DMS 273 (cell line): ENCODE results near the gene AOPEP.

ENCODE experiments used
- DNase-seq: peaks from one replicate; lab custom pipeline; 2025; ENCODE audit not compliant: unreplicated experiment; lab: John Stamatoyannopoulos, UW

AOPEP gene

DNA sequence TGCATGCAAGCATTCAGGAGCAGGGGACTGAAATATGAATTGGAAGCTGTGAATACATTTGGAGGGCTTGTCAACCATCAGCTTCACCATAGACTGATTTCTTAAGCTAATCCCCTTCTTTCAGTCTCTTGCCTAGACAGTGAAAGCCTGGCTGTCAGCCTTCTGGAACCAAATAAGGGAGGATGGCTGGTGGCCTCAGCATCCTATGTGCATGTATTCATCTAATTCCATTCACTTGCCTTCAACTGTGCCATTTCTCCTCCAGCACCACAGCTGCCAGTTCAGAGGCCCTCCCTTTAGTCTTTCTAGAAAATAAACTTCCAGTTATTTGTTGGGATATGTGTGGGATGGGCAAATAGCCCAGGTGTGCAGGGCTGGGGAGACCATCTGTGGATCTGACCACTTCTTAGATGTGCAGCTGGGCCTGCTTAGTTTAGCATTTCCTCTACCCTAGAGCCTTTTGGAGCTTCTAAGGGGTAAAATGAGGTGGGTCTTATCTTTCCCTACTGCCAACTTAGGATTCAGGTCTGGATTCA lies 62.1 kb downstream of the AOPEP start:
- DNase-seq, result no peak

GRCh38 chr9:94791435-94791834 lies 64.9 kb downstream of the AOPEP start:
- no peak for DNase-seq

DNA sequence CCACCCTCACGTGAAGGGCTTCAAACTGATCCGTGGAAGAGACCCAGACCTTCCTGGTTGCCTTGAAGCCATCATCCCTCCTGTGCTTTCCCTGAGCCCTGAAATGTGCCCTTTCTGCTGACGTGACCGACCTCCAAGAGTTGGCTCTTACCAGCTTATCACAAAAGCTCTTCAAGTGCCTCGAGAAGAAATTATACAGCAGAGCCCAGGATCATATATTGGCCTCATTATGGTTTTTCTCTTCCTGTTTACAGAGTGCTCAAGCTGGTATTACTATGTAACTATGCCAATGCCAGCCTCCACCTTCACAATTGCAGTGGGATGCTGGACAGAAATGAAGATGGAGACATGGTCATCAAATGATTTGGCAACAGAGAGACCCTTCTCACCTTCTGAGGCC lies 66.0 kb downstream of the AOPEP start:
- DNase-seq, result no peak

DNA sequence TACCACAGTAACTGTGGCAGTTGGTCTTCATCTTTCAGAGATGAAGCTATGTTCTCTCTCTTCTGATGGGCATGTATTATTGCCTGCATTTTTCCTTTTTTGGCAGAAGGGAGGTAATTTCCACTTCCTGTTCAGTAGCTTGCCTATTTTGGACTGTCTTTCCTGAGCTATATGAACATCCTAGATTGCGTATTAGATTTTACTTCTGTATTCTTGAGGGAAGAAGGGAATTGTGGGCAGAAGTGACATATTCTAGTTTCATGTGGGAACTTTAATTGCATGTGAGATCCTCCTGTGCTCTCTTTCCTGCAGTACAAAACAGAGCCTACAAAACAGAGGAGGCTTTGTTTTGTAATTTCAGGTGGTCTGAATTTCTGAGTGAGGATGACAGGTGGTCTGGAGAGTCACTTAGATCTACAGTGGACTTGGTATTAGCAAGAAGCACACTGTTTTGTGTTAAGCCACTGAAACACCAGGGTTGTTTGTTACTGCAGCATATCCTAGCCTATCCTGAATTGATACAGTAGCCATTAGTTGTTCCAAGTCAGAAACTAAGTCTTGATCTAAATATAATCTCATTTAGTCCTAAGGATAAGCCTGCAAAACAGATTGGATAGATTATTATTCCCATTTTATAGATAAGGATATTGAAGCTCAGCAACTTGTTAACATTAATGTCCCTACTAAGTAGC lies 68.1 kb downstream of the AOPEP start:
- DNase-seq, result no peak

GRCh38 chr9:94796687-94797086 lies 70.2 kb downstream of the AOPEP start:
- no peak for DNase-seq

GRCh38 chr9:94798201-94798600 lies 71.7 kb downstream of the AOPEP start:
- DNase-seq, result no peak

GRCh38 chr9:94798708-94799107 lies 72.2 kb downstream of the AOPEP start:
- DNase-seq, result no peak

DNA sequence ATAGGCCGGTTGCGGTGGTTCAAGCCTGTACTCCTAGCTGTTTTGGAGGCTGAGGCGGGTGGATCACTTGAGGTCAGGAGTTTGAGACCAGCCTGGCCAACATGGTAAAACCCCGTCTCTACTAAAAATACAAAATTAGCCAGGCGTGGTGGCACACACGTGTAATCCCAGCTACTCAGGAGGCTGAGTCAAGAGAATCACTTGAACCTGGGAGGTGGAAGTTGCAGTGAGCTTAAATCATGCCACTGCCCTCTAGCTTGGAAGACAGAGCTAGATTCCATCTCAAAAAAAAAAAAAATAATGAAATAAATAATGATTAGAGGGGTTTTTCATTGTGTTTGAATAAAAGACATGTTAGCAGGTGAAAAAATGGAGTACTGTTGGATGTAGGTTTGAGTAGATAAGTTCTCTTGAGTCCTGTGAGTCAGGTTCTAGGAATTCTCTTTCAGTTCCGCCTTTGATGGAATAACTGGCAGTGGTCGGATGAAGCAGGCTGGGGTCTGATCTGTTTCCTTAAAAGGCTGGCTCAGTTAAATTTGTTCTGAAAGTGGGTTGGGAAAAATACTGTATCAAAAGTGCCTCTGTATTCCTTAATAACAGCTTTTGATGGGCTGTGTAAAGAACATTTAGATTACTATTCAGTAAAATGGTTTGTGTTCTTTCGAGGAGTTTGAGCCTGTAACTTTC lies 73.2 kb downstream of the AOPEP start:
- DNase-seq, result no peak

DNA sequence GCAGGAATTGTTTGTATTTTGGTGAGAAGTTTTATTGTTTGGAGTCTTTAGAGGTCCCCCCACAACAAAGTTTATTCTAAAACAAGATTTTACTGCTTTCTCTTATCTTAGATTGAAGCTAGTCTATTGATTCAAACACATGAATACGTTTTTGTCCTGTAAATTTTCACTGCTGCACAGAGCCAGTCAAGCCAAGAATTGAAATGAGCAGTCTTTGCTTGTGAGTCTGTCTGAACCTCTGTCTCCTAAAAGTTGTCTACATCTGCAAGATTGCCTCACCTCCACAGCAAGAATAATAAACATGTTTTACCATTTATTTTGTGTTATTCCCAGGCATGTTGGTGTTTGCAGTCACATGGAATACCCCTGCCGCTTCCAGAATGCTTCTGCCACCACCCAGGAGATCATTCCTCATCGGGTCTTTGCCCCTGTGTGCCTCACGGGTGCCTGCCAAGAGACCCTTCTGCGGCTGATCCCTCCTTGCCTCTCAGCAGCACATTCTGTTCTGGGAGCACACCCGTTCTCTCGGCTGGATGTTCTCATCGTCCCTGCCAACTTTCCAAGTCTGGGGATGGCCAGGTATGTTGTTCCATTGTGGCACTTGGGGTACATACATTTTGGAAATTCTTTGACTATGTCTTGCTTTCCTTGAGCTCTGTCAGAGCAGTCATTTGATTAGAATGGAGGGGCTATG lies 74.1 kb downstream of the AOPEP start:
- no peak for DNase-seq

DNA sequence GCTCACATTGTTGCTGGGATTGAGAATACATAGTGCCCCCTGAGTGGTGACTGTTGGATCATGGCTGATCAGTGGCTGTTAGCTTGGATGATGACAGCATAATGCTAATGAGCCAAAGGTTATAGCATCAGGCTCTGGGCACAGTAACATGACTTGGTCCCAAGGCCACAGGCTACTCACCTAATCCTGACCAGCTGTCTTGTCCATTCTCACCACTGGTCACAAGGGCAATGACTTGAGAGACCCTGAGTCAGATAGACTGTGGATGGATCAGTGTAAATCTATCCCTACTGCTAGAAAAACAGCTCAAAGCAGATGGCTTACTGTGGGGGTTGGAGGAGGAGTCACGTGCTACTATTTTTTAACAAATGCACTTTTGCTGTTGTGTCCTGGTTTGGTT lies 74.7 kb downstream of the AOPEP start:
- DNase-seq, result peak; percentile 46

DNA sequence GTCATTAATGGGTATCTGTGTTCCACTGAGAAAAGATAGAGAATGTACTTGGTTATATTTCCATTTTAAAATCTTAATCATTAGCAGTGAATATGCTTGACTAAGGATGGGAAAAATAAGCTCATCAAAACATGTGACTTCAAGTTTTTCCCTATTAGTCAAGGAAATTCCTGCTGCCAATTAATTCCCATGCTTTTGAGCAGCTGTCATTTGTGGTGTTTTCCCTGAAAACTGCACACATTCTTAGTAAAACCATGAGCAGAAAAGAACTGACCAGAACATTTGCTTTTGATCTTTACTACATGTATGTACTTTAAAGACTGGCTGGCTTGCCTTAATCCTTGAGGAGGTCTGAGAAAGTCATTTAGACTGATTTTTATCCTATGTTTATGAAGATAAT lies 75.2 kb downstream of the AOPEP start:
- DNase-seq, result no peak

- no peak for DNase-seq
These were observed 75.8 kb downstream of the AOPEP start for GRCh38 chr9:94802251-94802650.

GRCh38 chr9:94802793-94803192 lies 76.3 kb downstream of the AOPEP start:
- no peak for DNase-seq

DNA sequence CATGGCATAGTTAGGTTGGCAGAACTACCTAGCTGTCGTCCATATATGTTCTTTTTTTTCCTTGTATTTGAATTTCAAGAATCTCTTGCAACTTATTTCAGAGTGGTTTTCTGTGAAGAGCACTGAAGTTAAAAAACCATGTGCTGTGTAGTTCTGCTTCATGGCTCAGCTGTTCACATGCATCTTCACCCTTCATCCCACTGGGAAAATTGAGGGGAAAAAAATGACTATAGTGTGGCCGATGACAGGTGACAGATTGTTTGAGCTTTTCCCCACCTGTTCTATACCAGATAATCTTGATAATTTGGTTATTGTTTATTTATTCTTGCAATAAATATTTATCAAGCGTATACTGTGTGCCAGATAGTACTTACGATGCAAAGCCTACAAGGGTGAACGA lies 77.8 kb downstream of the AOPEP start:
- no peak for DNase-seq

DNA sequence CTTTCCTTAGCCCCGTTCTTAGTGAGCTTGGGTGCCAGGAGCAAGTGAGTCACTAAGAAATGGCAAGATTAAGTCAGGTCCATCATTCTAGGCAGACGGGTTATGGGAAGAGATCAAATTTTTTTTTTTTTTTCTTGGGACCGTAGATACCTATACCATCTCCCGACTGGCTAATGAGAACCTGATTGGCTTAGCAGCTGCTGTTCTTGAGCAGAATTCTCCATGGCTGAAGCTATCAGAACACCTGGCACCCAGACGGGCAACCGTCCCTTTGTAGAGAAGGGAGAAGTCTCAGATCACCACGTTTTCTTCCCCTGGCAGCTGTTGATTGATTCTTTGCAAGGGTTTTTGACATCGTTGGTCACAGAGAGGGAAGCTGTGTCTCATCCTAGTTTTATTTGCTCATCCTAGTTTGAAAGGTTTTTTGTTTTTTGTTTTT lies 78.6 kb downstream of the AOPEP start:
- peak; percentile 77 for DNase-seq

DNA sequence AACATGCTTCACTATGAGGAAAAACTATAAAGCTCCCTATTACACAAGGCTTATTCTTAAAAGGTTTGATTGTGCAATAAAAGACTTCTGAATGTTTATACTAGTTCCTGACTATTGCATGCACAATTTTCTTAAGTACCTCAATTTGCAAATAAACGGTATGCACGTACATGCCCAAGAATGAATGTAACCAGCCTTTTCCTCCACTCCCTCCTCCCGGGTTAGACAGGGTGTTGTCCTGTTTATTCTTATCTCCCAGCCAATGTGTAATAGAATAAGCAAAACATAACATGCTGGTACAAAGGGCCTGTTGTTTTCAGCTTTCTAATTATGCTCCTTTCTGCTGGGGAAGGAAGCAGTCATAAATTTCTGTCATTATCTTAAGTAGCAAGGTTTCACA lies 79.1 kb downstream of the AOPEP start:
- DNase-seq, result no peak

DNA sequence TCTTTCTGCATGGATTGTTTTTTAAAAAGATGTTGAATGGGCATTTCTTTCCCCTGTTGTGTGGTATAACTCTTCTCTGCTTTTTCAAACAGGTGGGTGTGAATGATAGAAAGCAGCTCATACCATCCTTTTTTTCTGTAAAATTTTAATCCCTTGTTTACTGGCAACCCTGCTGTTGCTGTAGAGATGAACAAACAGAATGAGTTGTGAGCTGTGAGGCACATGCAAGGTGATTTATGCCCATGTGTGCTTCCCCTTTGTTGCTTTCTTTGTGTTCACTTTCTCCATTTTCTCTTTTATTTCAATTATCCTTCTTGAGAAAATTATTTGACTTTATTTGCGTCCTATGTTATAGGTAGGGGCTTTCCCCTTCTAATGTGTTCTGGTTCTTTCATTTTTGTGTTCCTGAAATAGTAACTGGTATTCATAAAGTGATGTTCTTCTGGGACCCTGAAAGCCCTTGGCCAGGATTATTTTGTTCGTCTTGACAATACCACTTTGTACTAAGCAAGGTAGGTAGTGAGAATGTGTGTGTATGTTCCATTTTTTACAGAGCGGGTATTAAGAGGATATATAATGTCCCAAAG lies 79.9 kb downstream of the AOPEP start:
- no peak for DNase-seq

DNA sequence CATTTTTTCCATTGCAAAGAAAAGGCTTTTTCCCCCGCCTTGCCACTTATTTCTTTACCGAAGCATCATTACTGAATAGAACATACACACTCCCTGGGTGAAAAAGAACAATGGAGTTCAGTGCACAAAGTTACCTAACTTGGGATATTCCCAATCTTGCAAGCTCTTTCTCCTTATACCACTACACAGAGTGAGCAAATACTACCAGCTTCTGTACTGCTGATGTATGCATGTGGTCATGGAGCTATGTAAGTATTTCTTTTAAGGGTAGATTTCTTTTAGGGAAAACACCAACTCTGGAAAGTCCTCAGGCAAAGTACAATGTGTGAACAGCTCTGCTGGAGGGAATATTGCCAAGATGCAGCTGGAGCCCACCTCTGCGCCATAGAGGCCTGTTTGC lies 81.1 kb downstream of the AOPEP start:
- no peak for DNase-seq

DNA sequence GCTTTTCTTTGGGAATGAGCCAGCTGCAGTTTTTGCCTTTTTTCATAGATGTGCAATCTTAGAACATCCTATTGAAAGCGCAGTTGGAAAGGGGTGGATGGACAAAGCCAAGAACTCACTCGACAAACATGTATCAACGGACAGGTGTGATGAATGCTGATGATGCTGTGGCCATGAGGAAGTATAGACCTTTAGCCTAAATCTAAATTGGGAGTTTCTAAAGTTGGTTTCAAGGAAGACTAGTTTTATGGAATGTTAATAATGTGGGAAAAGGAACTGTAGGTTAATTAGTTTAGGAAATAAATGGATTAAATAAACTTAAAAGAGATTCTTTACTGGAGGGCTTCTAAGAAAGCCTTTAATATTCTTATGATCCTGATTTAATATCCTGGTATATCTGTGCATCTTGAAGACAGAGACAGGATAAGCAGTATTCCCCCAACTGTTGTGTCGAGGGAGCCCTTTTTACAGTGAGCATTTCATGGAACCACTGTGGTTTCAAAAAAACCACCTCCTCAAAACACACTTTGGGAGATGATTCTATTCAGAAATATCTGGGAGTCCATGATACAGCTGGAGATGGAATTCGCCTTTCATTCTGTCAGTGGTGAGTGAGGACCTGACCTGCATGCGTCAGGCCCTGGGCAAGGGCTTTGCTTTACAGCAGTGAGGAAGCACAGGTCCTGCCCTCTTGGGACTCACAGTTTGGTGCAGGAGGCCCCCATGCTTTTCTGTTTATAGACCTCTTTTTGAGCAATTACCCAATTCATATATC lies 82.6 kb downstream of the AOPEP start:
- no peak for DNase-seq

- no peak for DNase-seq
These were observed 83.3 kb downstream of the AOPEP start for GRCh38 chr9:94809778-94810177.

DNA sequence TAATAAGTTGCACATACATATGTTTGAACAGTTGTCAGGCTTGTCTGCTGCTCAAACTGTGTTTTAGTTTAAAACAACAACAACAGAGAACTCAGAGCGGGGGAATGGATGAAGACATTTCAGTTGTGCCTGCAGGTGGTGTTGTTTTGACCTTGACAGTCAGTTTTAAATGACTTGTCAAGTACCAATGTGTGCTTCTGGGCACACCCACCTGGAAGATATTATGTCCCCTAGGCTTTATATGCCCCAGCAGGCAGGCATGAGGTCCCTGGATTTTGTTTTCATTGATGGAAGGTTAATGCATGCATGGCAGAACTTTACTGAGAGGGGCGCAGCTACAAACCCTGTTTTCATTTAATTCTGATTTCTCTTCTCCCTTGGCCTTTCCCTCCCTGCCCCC lies 84.6 kb downstream of the AOPEP start:
- DNase-seq, result no peak
